Activated CD4-positive, alpha-beta T cell treated with anti-CD3 and anti-CD28 coated beads for 1 hour (primary cell): ENCODE measurements around the gene LRRC27.

Source experiments
- DNase-seq: peaks from one replicate; pipeline ENCODE4 v3.0.0-alpha.2; 2020

LRRC27 gene

DNA sequence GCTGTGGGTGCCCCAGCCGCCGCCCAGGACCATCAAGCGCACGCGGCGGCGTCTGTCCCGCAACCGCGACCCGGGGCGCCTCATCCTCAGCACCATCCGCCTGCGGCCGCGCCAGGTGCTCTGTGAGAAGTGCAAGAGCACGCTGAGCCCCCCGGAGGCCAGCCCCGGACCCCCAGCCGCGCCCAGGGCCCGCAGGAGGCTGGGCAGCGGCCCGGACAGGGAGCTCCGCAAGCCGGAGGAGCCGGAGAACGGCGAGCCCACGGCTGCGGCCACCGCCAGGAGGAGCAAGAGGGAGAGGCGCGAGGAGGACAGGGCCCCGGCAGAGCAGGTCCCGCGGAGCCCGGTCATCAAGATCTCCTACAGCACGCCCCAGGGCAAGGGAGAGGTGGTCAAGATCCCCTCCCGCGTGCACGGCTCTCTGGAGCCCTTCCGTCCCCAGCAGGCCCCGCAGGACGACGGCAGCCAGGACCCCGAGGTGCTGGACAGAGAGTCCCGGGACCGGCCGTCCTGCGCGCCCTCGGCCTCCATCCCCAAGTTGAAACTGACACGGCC lies 73.0 kb downstream of the LRRC27 start:
- no peak for DNase-seq

- no peak for DNase-seq
These were observed 73.5 kb downstream of the LRRC27 start for GRCh38 chr10:132405463-132405991.

DNA sequence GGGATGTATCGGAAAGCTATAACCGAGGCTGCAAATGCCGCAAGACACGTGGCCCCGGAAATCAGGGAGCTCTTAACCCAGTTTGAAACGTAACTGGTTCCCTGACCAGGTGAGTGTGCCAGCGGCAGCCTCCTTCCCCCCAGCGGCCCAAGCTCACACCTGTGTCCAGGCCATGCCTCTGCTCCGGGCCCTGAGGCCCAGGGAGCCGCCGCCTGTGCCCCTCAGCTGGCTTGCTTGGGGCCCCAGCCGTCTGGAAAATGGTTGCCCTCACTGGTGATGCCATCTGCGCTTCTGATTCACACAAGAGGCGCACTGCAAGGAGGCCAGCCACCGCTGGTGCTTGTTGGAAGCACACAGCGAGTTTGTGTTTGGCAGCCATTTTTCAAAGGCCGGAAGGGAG lies 74.2 kb downstream of the LRRC27 start:
- DNase-seq = no peak

- DNase-seq = no peak
These were observed 74.8 kb downstream of the LRRC27 start for GRCh38 chr10:132406750-132407149.

DNA sequence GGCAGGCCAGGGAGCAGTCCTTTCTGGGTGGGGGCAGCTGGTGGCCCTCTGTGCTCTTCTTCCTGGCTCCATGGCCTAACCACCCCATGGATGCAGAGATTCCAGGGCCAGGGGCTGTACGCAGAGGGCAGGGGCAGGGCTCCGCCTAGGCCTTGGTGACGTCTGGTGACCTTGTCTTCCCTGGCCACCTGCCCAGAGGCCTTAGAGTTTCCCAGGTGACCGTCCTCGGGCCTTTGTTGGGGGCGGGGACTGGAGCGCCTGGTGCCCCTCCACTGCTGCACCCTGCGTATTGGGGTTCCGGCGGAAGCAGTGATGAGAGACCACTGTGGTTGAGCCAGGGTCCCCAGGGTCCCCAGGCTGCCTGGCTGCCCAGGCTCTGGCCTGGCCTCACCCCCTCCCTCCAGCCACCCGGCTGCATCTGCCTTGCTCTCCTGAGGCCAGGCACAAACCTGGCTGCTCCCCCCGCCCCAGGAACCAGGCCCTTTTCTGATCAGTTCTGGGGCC lies 75.3 kb downstream of the LRRC27 start:
- no peak for DNase-seq

- DNase-seq = no peak
These were observed 75.9 kb downstream of the LRRC27 start for GRCh38 chr10:132407846-132408278.

- no peak for DNase-seq
These were observed 76.4 kb downstream of the LRRC27 start for GRCh38 chr10:132408367-132408781.

GRCh38 chr10:132408823-132409666 lies 77.1 kb downstream of the LRRC27 start:
- DNase-seq = no peak

DNA sequence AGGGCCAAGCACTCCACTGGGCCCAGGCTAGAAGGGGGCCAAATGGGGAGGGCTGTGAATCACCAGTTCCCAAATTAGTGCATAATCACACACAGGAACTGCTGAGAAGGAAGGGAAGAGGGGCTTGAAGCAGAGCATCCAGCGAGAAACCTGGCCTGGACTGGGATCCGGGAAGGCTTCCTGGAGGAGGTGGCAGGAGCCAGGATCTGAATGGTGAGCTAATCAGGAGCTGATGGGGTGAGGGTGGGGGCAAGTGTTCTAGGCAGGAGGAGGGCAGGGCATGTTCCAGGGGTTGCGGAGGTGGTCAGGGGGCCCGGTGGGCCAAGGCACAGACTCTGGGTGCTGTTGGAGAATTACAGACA lies 77.7 kb downstream of the LRRC27 start:
- no peak for DNase-seq

DNA sequence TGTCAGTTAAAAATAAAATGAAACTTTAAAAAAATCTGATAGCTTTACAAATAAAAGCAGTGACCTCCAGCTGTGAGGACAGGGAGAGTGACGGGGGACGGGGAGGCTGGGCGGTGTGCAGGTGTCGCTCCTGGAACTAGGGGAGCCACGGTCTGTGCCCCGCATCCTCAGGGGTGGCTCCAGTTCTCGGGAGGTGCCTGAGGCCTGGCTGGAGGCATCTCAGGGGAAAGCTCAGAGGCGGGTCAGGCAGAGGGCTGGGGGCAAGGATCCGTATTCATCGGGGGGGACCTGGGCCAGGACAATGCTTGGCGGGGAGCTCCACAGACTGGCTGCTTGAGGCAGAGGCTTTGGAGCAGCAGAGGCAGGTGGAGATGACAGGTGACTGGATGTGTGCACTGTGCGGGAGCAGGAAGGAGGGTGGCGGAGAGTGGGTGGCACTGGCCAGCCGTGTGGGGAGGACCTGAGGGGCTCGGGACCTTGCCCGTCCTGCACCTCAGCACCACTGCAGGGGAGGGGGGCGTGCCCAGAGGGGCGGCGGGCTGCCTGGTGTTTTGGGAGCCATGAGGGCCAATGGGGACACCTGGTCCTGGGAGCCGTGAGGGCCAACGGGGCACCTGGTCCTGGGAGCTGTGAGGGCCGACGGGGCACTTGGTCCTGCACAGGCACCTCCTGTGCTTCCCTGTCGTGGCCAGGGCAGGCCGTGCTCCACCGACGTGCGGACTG lies 78.2 kb downstream of the LRRC27 start:
- DNase-seq = no peak

- no peak for DNase-seq
These were observed 79.0 kb downstream of the LRRC27 start for GRCh38 chr10:132410779-132411532.

- no peak for DNase-seq
These were observed 79.7 kb downstream of the LRRC27 start for GRCh38 chr10:132411561-132412253.

DNA sequence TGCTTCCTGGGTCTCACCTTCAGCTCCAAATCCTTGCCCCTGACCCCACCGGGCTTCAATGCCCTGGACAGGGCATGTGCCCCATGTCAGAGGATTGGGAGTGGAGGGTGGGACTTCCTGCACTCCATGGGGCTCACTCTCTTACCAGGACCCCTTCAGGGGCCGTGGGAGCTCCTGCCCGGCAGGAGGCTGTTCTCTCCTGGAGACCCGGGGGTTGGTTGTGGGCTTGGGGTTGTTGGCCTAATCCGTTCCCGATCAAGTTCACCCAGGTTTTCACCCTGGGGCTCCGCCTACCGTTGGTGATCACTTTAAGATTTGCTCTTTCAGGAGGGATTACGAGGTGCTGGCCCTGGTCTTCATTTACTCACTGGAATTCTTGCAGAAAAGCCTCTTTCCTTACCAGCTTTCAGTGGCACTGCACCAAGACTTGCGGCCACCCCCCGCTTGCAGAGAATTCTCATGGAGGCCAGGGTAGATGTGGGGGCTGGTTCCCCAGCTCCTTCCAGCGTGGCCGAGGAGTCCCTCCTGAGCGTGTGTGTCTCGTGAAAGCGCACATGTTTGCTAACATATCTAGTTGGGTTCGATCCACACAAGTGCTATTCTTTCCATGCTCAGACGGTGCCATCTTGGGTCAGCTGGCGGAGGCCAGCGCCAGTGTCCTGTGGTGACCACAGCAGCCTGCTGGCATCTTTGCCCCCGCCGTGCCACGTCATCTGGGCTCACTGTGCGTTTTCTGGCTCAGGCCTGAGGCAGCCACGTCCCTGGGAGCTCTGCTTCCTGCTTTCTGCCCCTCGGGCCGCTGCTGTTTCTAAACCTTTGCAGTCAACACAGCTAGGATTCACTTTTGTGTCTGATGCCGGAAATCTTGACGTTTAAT lies 80.6 kb downstream of the LRRC27 start:
- no peak for DNase-seq

- DNase-seq = no peak
These were observed 81.5 kb downstream of the LRRC27 start for GRCh38 chr10:132413226-132414205.

DNA sequence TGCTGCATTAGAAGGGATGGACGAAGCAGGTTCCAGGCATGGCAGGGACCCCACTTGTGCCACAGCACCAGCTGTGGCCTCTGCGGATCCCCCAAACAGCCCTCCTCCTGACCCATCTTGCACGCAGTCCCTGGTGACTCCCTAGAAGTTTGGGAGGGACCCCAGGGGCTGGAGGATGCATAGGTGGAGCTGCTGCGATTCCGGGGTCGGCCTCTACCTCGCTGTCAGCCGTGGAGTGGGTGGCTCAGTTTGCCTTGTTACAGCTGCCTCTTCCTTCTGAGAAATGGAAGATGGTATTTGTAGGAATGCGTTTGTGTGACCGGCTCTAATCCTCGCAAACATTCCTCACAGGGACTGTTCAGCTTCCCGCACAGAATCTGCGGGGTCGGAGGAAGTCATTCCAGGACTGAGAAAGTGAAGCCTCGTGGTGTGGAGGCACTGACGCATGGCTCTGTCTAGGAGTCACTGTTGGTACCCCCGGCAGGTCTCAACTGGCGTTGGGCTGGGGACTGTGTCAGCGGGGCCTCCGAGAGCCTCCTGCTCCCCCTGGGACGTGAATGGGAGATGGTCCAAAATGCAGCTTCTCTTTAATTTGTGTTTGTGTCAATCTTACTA lies 82.5 kb downstream of the LRRC27 start:
- DNase-seq = no peak

- DNase-seq = no peak
These were observed 83.3 kb downstream of the LRRC27 start for GRCh38 chr10:132415255-132415654.

DNA sequence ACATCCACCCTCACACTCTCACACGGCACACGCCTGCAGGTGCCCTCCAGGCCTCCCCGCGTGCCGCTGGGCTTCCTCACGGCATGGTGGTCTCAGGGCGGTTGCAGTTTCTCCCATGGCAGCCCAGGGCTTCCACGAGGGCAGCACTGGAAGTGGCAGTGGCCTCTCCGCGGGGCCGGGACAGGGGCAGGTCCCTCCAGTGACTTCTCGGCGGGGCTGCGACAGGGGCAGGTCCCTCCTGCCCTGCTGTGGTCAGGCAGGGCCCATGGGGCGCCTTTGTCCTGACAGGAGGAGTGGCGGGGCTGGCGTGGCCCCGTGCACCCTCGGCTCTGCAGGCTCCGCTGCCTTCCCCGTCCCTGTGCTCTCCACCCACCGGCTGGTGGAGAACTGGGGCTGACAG lies 84.0 kb downstream of the LRRC27 start:
- no peak for DNase-seq

- DNase-seq = no peak
These were observed 84.7 kb downstream of the LRRC27 start for GRCh38 chr10:132416566-132417256.
